Activated T-cell treated with anti-CD3 and anti-CD28 coated beads for 48 hours (primary cell): Measurements from ENCODE around the gene RNF224.
"Not testable (repeated sequence)": the region's sequence is repeated elsewhere in the genome, so short reads cannot be mapped to it uniquely, and the experiment has no call there.

ENCODE experiments used
- DNase-seq: peaks from one replicate; pipeline ENCODE4 v3.0.0-alpha.2; 2020; ENCODE audit warnings: low read depth

Gene RNF224

GRCh38 chr9:137228506-137228967, 1.2 kb downstream of the RNF224 start:
- DNase-seq: no peak

GRCh38 chr9:137228968-137229896, 1.9 kb downstream of the RNF224 start:
- DNase-seq: no peak

- DNase-seq: no peak
Observed at GRCh38 chr9:137229903-137230704, 2.8 kb downstream of the RNF224 start.

GRCh38 chr9:137230705-137231371, 3.5 kb downstream of the RNF224 start, which contains the start of gene SLC34A3:
Gene SLC34A3 (plus strand): TSS chr9:137230901. CDS start chr9:137231703, 802 bp downstream.
- DNase-seq: no peak

GRCh38 chr9:137231372-137232039, 4.2 kb downstream of the RNF224 start:
- no peak for DNase-seq

- DNase-seq: no peak
Observed at GRCh38 chr9:137232101-137232500, 4.8 kb downstream of the RNF224 start.

- no peak for DNase-seq
Observed at GRCh38 chr9:137232510-137232909, 5.2 kb downstream of the RNF224 start.

GRCh38 chr9:137233143-137233980, 6.1 kb downstream of the RNF224 start:
- no peak for DNase-seq

GRCh38 chr9:137234055-137234697, 6.9 kb downstream of the RNF224 start:
- DNase-seq: no peak

- DNase-seq: no peak
Observed at GRCh38 chr9:137234758-137235423, 7.6 kb downstream of the RNF224 start.

GRCh38 chr9:137235424-137236237, 8.3 kb downstream of the RNF224 start:
- DNase-seq: no peak

- peak; percentile 90 for DNase-seq
Observed at GRCh38 chr9:137236238-137236935, 9.1 kb downstream of the RNF224 start.

GRCh38 chr9:137236936-137237421, 9.7 kb downstream of the RNF224 start:
- no peak for DNase-seq

GRCh38 chr9:137237759-137238726, 10.7 kb downstream of the RNF224 start:
- no peak for DNase-seq

- DNase-seq: not testable (repeated sequence)
Observed at GRCh38 chr9:137239541-137240200, 12.4 kb downstream of the RNF224 start.

GRCh38 chr9:137240318-137240840, 13.1 kb downstream of the RNF224 start:
- peak; percentile 69 for DNase-seq
